CD14-positive monocyte (primary cell): ENCODE measurements around the gene GALNT18. TPM values are rescaled to one million over a fixed set of nuclear protein-coding genes. Genes with fewer than 3 reads are reported as not detected.

Source experiments
- DNase-seq, 3 donors: peaks; one replicate each; pipeline ENCODE4 v3.0.0-alpha.2; 2011 to 2022
- H2AFZ ChIP-seq: 2 replicates; pipeline ENCODE4 v1.6.0; 2012; ENCODE audit warnings: mild to moderate bottlenecking, low read depth, low read length, inconsistent platforms; ENCODE audit not compliant: insufficient read depth, poor library complexity, severe bottlenecking
- H3K27ac ChIP-seq, 2 donors: 1 replicate in 1 of 2; 2 replicates in 1 of 2; pipeline ENCODE4 v1.5.1; 2012 to 2013; ENCODE audit warnings: low read length in 2 of 2, control low read depth in 1 of 2, inconsistent platforms in 1 of 2, low read depth in 1 of 2, mild to moderate bottlenecking in 1 of 2
- H3K27me3 ChIP-seq, 2 donors: one replicate each; pipeline versions ENCODE4 v1.6.0 to v1.6.1; 2011 to 2013; ENCODE audit warnings: low read length in 2 of 2; ENCODE audit not compliant: control insufficient read depth in 2 of 2, insufficient read depth in 2 of 2
- H3K36me3 ChIP-seq, 2 donors: replicated peaks in 1 of 2; 1 replicate in 1 of 2; 2 replicates in 1 of 2; pipeline versions ENCODE4 v1.5.1 to v1.6.1; 2012 to 2013; ENCODE audit warnings: low read length in 2 of 2, control low read depth in 1 of 2, inconsistent platforms in 1 of 2, mild to moderate bottlenecking in 1 of 2; ENCODE audit not compliant: insufficient read depth in 2 of 2, control insufficient read depth in 1 of 2
- H3K4me1 ChIP-seq, 2 donors: 1 replicate in 1 of 2; 2 replicates in 1 of 2; pipeline versions ENCODE4 v1.5.1 to v1.6.1; 2012 to 2013; ENCODE audit warnings: low read length in 2 of 2, control low read depth in 1 of 2, inconsistent platforms in 1 of 2, mild to moderate bottlenecking in 1 of 2, moderate library complexity in 1 of 2; ENCODE audit not compliant: insufficient read depth in 2 of 2, control insufficient read depth in 1 of 2
- H3K4me2 ChIP-seq: replicated peaks from 2 replicates; pipeline ENCODE3; 2012; ENCODE audit warnings: low read length, moderate library complexity, mild to moderate bottlenecking; ENCODE audit not compliant: poor library complexity, severe bottlenecking; ENCODE audit errors: extremely low read depth
- H3K4me3 ChIP-seq, 3 experiments: fragments of 200-600 bp in 1 of 3; sonication (generic) in 1 of 3; replicated peaks in 1 of 3; 1 replicate in 2 of 3; 2 replicates in 1 of 3; pipeline ENCODE4 v1.5.1; 2011 to 2013; ENCODE audit warnings: low read length in 3 of 3, mild to moderate bottlenecking in 3 of 3, control low read depth in 2 of 3, low read depth in 2 of 3, inconsistent platforms in 1 of 3, moderate library complexity in 1 of 3
- H3K79me2 ChIP-seq: 2 replicates; pipeline ENCODE4 v1.6.0; 2012; ENCODE audit warnings: mild to moderate bottlenecking, control low read depth, inconsistent platforms, low read length, moderate library complexity; ENCODE audit not compliant: insufficient read depth
- H3K9ac ChIP-seq: 2 replicates; pipeline ENCODE4 v1.6.0; 2017; ENCODE audit warnings: low read length, mild to moderate bottlenecking; ENCODE audit not compliant: insufficient read depth, poor library complexity, severe bottlenecking
- H3K9me3 ChIP-seq, 2 donors: replicated peaks in 1 of 2; 1 replicate in 1 of 2; 2 replicates in 1 of 2; pipeline versions ENCODE4 v1.5.1 to v1.6.1; 2012 to 2013; ENCODE audit warnings: low read length in 2 of 2, control low read depth in 1 of 2; ENCODE audit not compliant: control insufficient read depth in 1 of 2, insufficient read depth in 1 of 2
- H4K20me1 ChIP-seq: 2 replicates; pipeline ENCODE4 v1.6.0; 2012; ENCODE audit warnings: mild to moderate bottlenecking, low read length, control low read depth, moderate library complexity; ENCODE audit not compliant: insufficient read depth
- H3K27ac Mint-ChIP-seq, 7 donors: one replicate each; pipeline ENCODE4 v1.8.0; 2020; ENCODE audit warnings: mild to moderate bottlenecking in 7 of 7, mixed read lengths in 7 of 7, moderate library complexity in 6 of 7, inconsistent platforms in 2 of 7
- H3K27me3 Mint-ChIP-seq, 3 donors: one replicate each; pipeline ENCODE4 v1.8.0; 2021 to 2022; ENCODE audit warnings: low read depth in 3 of 3, mild to moderate bottlenecking in 3 of 3, mixed read lengths in 3 of 3, moderate library complexity in 3 of 3, inconsistent platforms in 1 of 3
- H3K36me3 Mint-ChIP-seq, 2 donors: one replicate each; pipeline ENCODE4 v1.8.0; 2020; ENCODE audit warnings: mixed read lengths in 2 of 2, inconsistent platforms in 1 of 2, mild to moderate bottlenecking in 1 of 2
- H3K4me1 Mint-ChIP-seq: one replicate; pipeline ENCODE4 v1.8.0; 2020; ENCODE audit warnings: mild to moderate bottlenecking, mixed read lengths
- H3K4me3 Mint-ChIP-seq, 2 donors: one replicate each; pipeline ENCODE4 v1.8.0; 2020; ENCODE audit warnings: mild to moderate bottlenecking in 2 of 2, mixed read lengths in 2 of 2, moderate library complexity in 1 of 2
- H3K9me3 Mint-ChIP-seq, 7 donors: one replicate each; pipeline ENCODE4 v1.8.0; 2020 to 2022; ENCODE audit warnings: mixed read lengths in 7 of 7, mild to moderate bottlenecking in 6 of 7, moderate library complexity in 6 of 7, inconsistent platforms in 2 of 7
- CTCF ChIP-seq: fragments of 200-600 bp; IDR thresholded peaks from one replicate; pipeline ENCODE4 v1.8.0; 2022; ENCODE audit warnings: antibody characterized with exemption, mild to moderate bottlenecking
- WGBS: methylation state at CpG from one replicate; pipeline ENCODE4 v1.1.5; 2013; ENCODE audit warnings: missing lambda C conversion rate; ENCODE audit not compliant: insufficient coverage; 5-methylcytosine and 5-hydroxymethylcytosine counted together
- intact Hi-C, 2 donors: fragments of 100-400 bp; cut with micrococcal nuclease; formaldehyde crosslinking; loops; one replicate each; pipeline versions ENCODE4 v1.15.0 to v1.15.1; 2023
- polyA plus RNA-seq, 3 donors: library from polyadenylated mRNA; depleted of rRNA in 1 of 3; unstranded in 2 of 3; stranded (reverse) in 1 of 3; fragments of 300-500 nt in 2 of 3; fragments of >200 nt in 1 of 3; fragmentation: Illumina TruSeq in 2 of 3; gene quantifications; 1 replicate in 2 of 3; 2 replicates in 1 of 3; pipeline ENCODE4 v1.2.3, GENCODE V29; 2012 to 2021

GALNT18 gene
- polyA plus RNA-seq, 3 donors = not detected

DNA sequence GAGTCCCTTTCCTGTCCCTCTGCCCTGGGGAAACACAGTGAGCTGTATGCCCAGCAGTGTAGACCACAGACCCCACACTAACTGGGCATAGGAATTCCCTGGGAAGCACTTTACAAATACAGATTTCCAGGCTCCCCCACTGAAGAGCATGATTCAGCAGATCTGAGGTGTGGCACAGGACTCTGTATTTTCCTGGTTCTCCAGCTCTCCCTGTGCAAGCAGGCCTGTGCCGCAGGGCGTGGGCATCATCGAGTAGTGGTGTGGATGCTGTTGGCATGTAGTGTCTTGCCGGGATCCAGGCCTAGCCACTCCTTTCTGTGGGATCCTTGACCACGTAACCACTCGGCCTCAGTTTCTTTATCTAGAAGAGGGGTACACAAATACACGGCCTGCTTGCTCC lies 49.9 kb downstream of the GALNT18 start:
- no peak overlapping the region for H3K27ac Mint-ChIP-seq
- H3K4me1 Mint-ChIP-seq = peaks cover 7% of the 10 kb centered on the region
- no peak overlapping the region for H3K4me2 ChIP-seq
- no peak overlapping the region for H3K9ac ChIP-seq
- H2AFZ ChIP-seq = no peak overlapping the region
- DNase-seq = no peak
- WGBS = 100% methylated on average over 5 of the region's 7 CpGs
- H3K36me3 ChIP-seq = no peaks in the 10 kb centered on the region
- intact Hi-C loops = no loop called here
- H3K36me3 Mint-ChIP-seq = no peaks in the 10 kb centered on the region
- no peaks in the 10 kb centered on the region for H4K20me1 ChIP-seq
- no peaks in the 10 kb centered on the region for H3K9me3 ChIP-seq
- H3K27me3 ChIP-seq = no peaks in the 10 kb centered on the region
- H3K9me3 Mint-ChIP-seq = peaks cover 0 to 3% (median 0%) of the 10 kb centered on the region in 7 donors
- H3K4me3 Mint-ChIP-seq = no peak overlapping the region
- H3K27ac ChIP-seq = no peak overlapping the region
- peaks cover 0 to 7% (median 2%) of the 10 kb centered on the region in 3 donors for H3K27me3 Mint-ChIP-seq
- no peaks in the 10 kb centered on the region for H3K79me2 ChIP-seq
- no peak overlapping the region for H3K4me3 ChIP-seq
- H3K4me1 ChIP-seq = no peaks in the 10 kb centered on the region
- no peak for TF ChIP-seq CTCF

DNA sequence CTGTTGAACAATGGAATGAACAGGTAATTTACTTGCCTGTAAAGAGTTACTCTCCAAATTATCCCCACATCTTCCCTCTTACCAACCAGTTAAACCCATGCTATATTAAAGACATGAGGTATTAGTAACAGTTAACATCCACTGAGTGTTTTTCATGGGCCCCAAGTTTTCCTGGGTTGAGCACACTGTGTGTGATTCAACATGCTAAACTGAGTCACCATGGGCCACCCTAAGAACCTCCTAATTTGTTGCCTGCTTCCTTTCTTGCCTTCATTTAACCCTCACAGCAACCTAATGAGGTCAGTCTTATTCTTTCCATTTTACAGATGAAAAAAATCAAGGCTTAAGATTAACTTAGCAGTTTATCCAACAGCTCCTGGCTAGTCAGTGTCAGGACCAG lies 51.0 kb downstream of the GALNT18 start:
- DNase-seq = no peak
- no peaks in the 10 kb centered on the region for H3K4me1 ChIP-seq
- intact Hi-C loops = no loop called here
- H3K4me1 Mint-ChIP-seq = peaks cover 7% of the 10 kb centered on the region
- no peak overlapping the region for H2AFZ ChIP-seq
- H4K20me1 ChIP-seq = no peaks in the 10 kb centered on the region
- H3K36me3 Mint-ChIP-seq = no peaks in the 10 kb centered on the region
- H3K27me3 ChIP-seq = no peaks in the 10 kb centered on the region
- no peak overlapping the region for H3K4me2 ChIP-seq
- no peak overlapping the region for H3K9ac ChIP-seq
- no peak overlapping the region for H3K4me3 Mint-ChIP-seq
- H3K9me3 ChIP-seq = no peaks in the 10 kb centered on the region
- H3K36me3 ChIP-seq = no peaks in the 10 kb centered on the region
- H3K27ac Mint-ChIP-seq = no peak overlapping the region
- peaks cover 0 to 3% (median 0%) of the 10 kb centered on the region in 7 donors for H3K9me3 Mint-ChIP-seq
- H3K27me3 Mint-ChIP-seq = peaks cover 0 to 7% (median 2%) of the 10 kb centered on the region in 3 donors
- TF ChIP-seq CTCF = no peak
- H3K79me2 ChIP-seq = no peaks in the 10 kb centered on the region
- H3K27ac ChIP-seq = no peak overlapping the region
- no peak overlapping the region for H3K4me3 ChIP-seq
